ENCODE results near the gene TFDP1. TPM values are rescaled to one million over a fixed set of nuclear protein-coding genes. Genes with fewer than 3 reads are reported as not detected.

The TFDP1 gene
- total RNA-seq, 6 donors from 2014 or later, result 23.2 to 45.2 (median 37.9) TPM

DNA sequence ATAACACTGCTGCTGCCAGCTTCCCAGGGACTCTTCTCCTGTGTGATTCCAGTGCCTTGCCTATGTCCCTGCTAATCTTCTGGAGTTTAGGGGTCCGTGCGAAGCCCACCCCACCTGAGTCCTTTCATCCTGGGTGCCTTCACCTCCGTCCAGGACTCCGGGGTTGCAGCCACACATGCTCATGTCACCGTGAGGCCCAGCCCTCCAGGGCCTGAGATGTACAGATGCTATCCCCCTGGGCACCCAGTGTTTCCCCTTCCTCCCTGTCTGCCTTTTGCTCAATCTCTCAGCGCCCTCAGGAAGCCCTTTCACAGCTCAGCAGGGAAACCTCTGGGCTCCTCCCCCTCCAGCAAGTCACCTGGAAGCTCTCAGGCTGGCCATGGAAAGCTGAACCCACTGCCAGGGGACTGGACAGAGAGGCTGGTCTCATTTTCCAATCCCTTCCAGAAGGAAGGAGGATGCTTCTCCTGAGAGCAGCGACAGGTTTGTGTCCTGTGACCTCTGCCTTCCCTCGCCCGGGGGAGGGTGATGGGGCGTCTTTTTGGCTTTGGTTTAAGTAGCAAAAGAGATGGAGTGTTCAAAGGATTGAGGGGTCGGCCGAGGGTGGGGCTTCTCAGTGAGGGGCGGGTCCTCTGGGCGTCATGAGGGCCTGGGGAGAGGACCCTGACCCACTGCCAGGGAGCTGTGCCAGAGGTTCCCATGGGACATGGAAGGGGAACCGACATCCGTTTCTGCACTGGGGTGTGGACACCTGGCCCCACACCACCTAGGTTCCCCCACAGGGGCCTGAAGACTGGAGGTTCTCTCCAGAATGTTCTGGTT lies 30.8 kb upstream of the TFDP1 start:
- TF ChIP-seq POLR2AphosphoS5 (IDR thresholded peaks at IDR 0.05), result no peak
- TF ChIP-seq, protein P1, sequence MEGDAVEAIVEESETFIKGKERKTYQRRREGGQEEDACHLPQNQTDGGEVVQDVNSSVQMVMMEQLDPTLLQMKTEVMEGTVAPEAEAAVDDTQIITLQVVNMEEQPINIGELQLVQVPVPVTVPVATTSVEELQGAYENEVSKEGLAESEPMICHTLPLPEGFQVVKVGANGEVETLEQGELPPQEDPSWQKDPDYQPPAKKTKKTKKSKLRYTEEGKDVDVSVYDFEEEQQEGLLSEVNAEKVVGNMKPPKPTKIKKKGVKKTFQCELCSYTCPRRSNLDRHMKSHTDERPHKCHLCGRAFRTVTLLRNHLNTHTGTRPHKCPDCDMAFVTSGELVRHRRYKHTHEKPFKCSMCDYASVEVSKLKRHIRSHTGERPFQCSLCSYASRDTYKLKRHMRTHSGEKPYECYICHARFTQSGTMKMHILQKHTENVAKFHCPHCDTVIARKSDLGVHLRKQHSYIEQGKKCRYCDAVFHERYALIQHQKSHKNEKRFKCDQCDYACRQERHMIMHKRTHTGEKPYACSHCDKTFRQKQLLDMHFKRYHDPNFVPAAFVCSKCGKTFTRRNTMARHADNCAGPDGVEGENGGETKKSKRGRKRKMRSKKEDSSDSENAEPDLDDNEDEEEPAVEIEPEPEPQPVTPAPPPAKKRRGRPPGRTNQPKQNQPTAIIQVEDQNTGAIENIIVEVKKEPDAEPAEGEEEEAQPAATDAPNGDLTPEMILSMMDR (IDR thresholded peaks at IDR 0.05), result no peak
- peaks cover 3 to 43% (median 15%) of the 10 kb centered on the region in 4 donors for H3K36me3 ChIP-seq

DNA sequence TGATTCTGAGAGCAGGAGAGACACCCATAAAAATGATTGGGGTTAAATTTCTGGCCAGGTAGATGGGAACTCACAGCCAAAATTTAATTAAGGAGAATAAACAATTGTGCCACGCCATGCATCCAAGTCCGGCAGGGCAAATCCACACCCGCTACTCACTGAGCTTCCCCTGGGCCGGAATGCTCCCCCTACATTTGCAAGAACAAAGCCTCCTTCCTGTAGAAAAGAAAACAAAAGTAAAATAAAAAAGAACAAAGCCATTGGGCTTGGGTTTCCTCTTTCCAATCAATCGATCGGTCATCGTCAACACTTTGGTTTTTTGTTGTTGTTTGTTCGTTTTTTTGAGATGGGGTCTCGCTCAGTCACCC lies 30.2 kb upstream of the TFDP1 start:
- no peak for TF ChIP-seq POLR2AphosphoS5 (IDR thresholded peaks at IDR 0.05)
- no peak for TF ChIP-seq POLR2A (IDR thresholded peaks at IDR 0.05)
- TF ChIP-seq, protein P1 (IDR thresholded peaks at IDR 0.05), result no peak
- no peak for TF ChIP-seq EP300 (IDR thresholded peaks at IDR 0.05)
- no peak for DNase-seq
- Histone ChIP-seq H3K4me3 (no peak overlapping the region), H3K27me3 (no peaks in the 10 kb centered on the region), H3K36me3 (peaks cover 2 to 37% (median 10%) of the 10 kb centered on the region in 4 donors), H3K9me3 (no peaks in the 10 kb centered on the region), H3K4me1 (peaks cover 0 to 5% (median 0%) of the 10 kb centered on the region in 4 donors), H3K27ac (no peak overlapping the region)
- 80 to 85% methylated on average over 9 of the region's 9 CpGs for WGBS, 2 donors
- ATAC-seq (ENCODE audit: low FRiP score in 2 of 2), result no peak

More for the DNA sequence above, 30.8 kb upstream of the TFDP1 start:
- WGBS, 2 donors, result 90 to 91% methylated on average over 16 of the region's 16 CpGs
- ATAC-seq (ENCODE audit: low FRiP score in 2 of 2), result no peak
- DNase-seq, result no peak
- no peaks in the 10 kb centered on the region for H3K9me3 ChIP-seq
- peaks cover 0 to 5% (median 0%) of the 10 kb centered on the region in 4 donors for H3K4me1 ChIP-seq
- no peaks in the 10 kb centered on the region for H3K27me3 ChIP-seq
- H3K27ac ChIP-seq, result no peak overlapping the region
- H3K4me3 ChIP-seq, result no peak overlapping the region

DNA sequence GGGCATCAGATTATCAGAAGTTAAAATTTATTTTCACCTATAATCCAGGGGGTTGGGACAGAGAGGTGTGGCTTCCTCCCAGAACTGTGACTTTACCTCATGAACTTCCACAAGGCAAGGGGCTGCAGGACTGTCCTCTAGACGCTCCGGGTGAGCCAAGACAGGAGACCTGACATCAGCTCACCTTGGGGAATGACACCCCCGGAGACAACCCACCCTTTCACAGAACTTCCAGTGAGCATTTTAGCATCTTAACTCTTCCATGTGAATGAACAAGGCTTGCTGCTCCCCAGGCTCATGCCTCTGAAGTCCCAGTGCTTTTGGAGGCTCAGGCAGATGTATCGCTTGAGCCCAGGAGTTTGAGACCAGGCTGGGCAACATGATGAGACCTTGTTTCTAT lies 29.4 kb upstream of the TFDP1 start:
- no peaks in the 10 kb centered on the region for H3K27me3 ChIP-seq
- peaks cover 0 to 31% (median 9%) of the 10 kb centered on the region in 4 donors for H3K36me3 ChIP-seq
- DNase-seq, result no peak
- no peak overlapping the region for H3K4me3 ChIP-seq
- no peaks in the 10 kb centered on the region for H3K9me3 ChIP-seq
- no peak overlapping the region for H3K27ac ChIP-seq
- no peak for TF ChIP-seq POLR2A (IDR thresholded peaks at IDR 0.05)
- no peak for TF ChIP-seq POLR2AphosphoS5 (IDR thresholded peaks at IDR 0.05)
- no peak for TF ChIP-seq EP300 (IDR thresholded peaks at IDR 0.05)
- TF ChIP-seq, protein P1 (IDR thresholded peaks at IDR 0.05), result no peak
- H3K4me1 ChIP-seq, result peaks cover 0 to 5% (median 0%) of the 10 kb centered on the region in 4 donors
- 87 to 90% methylated on average over 3 to 4 of the region's 4 CpGs for whole genome bisulfite sequencing, 2 donors
- ATAC-seq (ENCODE audit: low FRiP score in 2 of 2), result no peak

DNA sequence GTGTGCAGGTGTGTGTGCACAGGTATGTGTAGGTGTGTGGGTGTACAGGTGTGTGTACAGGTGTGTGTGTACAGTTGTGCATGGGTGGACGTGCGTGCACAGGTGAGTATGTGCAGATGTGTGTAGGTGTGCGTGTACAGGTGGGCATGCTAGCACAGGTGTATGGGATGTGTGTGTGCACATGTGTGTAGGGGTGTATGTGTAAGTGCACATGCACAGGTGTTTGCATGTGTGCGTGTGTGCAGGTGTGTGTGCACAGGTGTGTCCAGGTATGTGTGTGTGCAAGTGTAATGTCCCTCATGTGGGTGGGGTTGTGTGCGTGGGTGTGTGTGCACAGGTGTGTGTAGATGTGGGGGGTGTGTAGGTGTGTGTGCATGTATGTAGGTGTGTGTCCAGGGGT lies 27.5 kb upstream of the TFDP1 start:
- H3K36me3 ChIP-seq, result peaks cover 0 to 13% (median 0%) of the 10 kb centered on the region in 4 donors
- H3K4me1 ChIP-seq, result peaks cover 0 to 5% (median 0%) of the 10 kb centered on the region in 4 donors
- 95 to 96% methylated on average over 5 of the region's 5 CpGs for WGBS, 2 donors
- ATAC-seq (ENCODE audit: low FRiP score in 2 of 2), result peak in 1 of 2 donors; percentile 12
- H3K9me3 ChIP-seq, result no peaks in the 10 kb centered on the region
- DNase-seq, result no peak
- no peak overlapping the region for H3K4me3 ChIP-seq
- TF ChIP-seq EP300 (IDR thresholded peaks at IDR 0.05) (no peak), POLR2A (IDR thresholded peaks at IDR 0.05) (no peak), POLR2AphosphoS5 (IDR thresholded peaks at IDR 0.05) (no peak)
- TF ChIP-seq, protein P1 (IDR thresholded peaks at IDR 0.05), result no peak
- no peaks in the 10 kb centered on the region for H3K27me3 ChIP-seq
- H3K27ac ChIP-seq, result no peak overlapping the region
